ENCODE data around the gene ANGPTL8.

The ANGPTL8 gene

DNA sequence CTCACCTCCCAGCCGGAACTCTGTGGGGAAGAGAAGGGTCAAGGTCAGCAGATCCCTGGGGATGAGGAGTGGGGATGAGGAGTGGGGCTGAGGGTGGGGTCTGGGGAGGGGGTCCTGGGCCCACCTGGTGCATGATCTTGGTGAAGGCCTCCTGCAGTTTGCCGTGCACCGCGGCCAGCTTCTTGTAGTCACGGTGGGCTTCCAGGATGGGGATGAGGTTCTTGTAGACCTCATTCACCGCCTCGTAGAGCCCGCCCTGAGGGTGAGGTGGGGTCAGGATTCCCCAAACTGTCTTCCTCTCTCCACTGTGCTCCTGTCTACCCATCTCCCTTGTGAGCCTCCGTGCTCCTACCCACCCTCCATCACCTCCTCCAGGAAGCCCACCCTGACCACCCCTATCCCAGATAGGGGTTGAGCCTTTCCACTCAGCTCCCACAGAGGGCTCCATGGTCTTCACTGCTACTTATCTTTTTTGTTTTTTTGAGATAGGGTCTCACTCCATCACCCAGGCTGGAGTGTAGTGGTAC lies 35.3 kb upstream of the ANGPTL8 start:
- no peak for DNase-seq

DNA sequence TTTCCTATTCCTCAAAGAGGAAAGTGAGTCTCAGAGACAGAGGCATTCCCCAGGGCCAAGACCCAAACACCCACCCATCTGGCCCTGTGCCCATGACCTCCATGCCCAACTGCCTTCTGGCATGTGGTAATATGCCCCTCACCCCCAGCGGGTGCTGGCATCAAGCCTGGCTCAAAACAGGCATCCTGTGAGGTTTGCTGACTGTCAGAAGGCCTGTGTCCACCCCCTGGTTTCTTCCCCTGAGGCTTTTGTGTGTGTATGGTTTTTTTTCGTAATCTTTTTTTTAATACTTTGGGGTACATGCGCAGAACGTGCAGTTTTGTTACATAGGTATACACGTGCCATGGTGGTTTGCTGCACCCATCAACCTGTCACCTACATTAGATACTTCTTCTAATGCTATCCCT lies 34.5 kb upstream of the ANGPTL8 start:
- no peak for DNase-seq

- no peak for DNase-seq
Observed at GRCh38 chr19:11205939-11206570, 33.4 kb upstream of the ANGPTL8 start.

GRCh38 chr19:11208561-11209471 lies 30.6 kb upstream of the ANGPTL8 start:
- peak; percentile 27 for DNase-seq

DNA sequence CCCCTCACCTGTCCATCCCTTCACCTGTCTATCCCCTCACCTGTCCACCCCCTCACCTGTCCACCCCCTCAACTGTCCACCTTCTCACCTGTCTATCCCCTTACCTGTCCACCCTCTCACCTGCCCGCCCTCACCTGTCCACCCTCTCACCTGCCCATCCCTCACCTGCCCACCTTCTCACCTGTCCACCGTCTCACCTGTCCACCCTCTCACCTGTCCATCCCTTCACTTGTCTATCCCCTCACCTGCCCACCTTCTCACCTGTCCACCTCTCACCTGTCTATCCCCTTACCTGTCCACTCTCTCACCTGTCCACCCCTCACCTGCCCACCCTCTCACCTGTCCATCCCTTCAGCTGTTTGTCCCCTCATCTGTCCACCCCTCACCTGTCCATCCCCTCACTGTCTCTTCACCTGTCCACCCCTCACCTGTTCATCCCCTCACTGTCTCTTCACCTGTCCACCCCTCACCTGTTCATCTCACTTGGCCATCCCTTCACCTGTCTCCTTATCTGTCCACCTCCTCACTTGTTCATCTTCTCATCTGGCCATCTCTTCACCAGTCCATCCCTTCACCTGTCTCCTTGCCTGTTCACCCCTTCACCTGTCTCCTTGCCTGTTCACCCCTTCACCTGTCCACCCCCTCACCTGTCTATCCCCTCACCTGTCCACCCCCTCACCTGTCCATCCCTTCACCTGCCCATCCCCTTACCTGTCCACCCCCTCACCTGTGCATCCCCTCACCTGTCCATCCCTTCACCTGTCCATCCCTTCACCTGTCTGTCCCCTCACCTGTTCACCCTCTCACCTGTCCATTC lies 29.4 kb upstream of the ANGPTL8 start:
- no peak for DNase-seq

- DNase-seq, result no peak
Observed at GRCh38 chr19:11210656-11210928, 28.8 kb upstream of the ANGPTL8 start.

- DNase-seq, result no peak
Observed at GRCh38 chr19:11214387-11214786, 25.0 kb upstream of the ANGPTL8 start.

DNA sequence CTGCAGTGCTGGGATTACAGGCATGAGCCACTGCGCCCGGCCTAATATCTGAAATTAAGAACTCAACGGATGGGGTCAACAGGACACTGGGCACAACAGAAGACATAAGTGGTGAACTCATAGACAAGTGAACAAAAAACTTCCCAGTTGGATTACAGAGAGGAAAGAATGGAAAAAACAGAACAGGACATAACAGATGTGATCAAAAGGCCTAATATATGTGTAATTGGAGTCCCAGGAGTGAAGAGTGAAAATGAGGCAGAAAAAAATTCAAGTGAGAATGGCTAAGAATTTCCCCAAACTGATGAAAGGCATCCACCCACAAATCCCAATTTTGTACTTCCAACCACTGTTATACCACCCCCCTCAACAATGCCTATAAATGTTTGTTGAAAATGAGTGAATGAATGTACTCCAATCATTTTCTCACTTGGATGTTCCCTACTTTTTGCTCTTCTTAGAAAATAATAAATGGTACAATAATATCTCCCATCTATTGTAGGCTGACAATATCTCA lies 18.3 kb upstream of the ANGPTL8 start:
- DNase-seq, result no peak

GRCh38 chr19:11223200-11223599 lies 16.2 kb upstream of the ANGPTL8 start:
- DNase-seq, result no peak

DNA sequence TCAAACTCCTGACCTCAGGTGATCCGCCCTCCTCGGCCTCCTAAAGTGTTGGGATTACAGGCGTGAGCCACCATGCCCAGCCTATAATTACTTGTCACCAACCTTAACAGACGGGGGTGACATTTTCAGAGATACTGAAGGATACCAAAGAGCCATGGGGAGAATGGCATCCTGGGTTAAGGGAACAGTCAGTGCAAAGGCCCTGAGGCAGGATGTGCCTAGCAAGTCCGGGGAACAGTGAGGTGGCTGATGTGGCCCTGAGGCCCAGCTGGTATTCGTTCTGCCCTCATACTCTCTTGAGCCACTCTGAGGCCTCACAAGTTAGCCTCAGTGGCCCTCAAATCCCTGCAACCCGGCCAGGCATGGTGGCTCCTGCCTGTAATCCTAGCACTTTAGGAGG lies 15.0 kb upstream of the ANGPTL8 start:
- no peak for DNase-seq

DNA sequence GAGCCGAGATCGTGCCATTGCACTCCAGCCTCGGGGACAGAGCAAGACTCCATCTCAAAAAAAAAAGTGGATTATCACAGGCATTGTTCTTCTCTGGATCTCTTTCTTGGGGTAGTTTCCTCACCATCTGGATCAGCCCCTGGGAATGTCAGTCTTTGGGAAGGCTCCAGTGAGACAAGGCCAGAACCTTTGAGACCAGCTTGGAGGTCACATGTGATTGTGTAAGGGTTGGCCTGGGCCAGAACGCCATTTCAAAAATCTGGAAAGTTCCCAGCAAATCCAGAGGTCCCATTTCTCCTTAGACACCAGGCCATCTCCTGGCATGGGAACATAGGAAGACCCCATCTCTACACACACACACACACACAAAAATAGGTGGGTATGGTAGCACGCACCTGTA lies 14.2 kb upstream of the ANGPTL8 start:
- DNase-seq, result no peak

GRCh38 chr19:11225815-11226214 lies 13.6 kb upstream of the ANGPTL8 start:
- no peak for DNase-seq

DNA sequence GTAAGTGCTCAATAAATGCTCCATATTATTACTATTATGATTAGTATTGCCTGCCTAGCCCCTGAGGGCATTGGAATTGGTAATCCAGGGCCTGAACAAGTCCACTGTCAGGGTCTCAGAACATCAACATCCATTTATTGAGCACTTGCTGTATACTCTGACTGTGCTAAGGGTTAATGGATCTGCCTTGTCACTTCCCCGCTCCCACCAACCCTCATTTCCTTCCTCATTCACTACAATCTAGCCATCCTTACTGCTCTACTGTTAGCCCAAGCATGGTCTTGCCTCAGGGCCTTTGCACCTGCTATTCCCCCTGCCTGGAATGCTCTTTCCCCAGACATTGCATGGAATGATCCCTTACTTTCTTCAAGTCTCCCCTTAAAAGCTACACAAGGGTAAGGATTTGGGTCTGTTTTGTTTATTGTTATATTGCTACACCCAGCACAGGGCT lies 12.7 kb upstream of the ANGPTL8 start:
- DNase-seq, result no peak

DNA sequence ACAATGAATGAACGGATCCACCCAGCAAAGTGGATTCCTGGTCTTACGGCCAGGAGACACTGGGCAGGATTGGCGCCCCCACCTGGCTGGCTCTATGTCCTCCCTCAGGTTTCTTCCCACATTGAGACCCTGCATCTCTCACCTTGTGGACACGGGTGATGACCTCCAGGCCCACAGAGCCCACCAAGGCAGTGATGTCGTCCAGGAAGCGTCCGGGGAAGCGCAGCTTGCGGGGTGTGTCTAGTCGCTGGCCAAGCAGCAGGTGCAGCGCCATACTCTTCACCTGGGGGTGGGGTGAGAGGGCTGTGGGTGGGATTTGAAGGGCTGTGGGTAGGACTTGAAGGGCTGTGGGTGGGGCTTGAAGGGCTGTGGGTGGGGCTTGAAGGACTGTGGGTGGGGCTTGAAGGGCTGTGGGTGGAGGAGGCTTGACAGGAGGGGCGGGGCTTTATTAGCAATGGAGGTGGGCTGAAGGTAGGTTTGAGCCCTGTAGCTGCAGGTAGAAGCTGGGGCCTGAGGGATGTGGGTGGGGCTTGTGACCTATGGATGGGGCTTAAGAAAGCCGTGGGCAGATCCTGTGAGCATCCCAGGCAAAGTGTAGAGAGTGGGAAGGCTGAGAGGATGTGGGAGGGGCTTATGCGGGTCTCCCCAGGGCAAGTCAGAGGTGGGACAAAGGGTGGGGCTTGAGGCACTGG lies 12.1 kb upstream of the ANGPTL8 start:
- DNase-seq, result no peak

DNA sequence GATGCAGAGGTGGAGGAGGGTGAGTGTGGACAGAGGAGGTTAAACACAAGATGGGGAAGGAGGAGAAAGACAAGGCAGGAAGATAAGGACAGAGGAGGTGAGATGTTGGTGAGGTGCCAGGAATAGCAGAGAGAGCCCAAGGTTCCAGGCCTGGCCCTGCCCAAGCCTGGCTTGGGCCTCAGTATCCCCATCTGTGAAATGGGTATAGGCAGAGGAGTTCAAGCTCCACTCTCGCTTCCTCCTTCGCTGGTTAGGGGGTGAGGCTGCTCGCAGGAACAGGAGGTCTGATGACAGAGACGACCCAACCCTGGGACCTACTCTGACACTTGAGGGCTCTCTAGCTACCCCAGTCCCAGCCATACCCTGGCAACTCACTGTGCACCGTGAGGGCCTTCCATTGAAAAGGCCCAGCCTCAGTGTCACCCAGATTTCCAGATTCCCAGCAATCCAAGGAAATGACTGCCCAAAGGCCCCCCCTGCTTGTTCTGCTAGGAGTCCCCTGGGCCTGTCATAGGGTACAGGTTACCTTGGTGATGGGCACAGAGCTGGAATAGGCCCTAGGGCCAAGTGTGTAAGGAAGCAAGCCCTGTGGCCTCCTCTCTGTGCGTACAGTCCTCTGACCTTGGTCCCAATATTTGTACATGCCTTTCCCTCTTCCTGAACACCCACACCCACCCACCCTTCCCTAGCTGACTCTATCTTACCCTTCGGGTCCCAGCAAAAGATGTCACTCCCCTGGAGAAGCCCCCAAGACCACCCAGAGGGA lies 8.6 kb upstream of the ANGPTL8 start:
- no peak for DNase-seq

DNA sequence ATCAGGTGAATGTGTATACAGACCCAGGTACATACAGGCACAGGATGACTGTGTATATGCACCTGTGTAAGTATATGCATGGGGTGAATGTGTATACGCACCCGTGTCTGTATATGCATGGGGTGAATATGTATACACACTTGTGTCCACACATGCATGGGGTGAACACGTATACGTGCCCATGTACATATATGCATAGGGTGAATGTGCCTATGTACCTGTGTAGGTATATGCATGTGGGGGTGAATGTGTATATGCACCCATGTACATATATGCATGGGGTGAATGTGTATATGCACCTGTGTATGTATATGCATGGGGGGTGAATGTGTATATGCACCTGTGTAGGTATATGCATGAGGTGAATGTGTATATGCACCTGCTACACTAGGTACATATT lies 6.9 kb upstream of the ANGPTL8 start:
- DNase-seq, result no peak

DNA sequence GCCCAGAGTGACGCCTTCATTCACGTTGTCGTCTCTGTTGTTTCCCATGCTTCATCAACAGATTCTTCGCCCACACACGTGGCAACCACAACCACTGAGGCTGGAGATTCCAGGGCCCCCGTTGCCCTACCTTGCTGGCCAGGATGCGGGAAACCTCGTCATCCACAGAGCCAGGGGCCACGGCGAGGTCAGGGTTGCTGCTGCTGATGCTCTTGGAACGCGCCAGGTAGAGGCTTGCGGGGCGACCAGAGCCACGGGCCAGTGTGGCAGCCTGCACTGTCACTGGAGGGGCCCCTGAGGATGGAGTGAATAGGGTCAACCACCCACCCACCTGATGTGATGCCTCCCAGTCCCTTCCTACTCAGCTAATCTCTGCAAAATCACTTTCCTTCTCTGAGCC lies 6.3 kb upstream of the ANGPTL8 start:
- no peak for DNase-seq

DNA sequence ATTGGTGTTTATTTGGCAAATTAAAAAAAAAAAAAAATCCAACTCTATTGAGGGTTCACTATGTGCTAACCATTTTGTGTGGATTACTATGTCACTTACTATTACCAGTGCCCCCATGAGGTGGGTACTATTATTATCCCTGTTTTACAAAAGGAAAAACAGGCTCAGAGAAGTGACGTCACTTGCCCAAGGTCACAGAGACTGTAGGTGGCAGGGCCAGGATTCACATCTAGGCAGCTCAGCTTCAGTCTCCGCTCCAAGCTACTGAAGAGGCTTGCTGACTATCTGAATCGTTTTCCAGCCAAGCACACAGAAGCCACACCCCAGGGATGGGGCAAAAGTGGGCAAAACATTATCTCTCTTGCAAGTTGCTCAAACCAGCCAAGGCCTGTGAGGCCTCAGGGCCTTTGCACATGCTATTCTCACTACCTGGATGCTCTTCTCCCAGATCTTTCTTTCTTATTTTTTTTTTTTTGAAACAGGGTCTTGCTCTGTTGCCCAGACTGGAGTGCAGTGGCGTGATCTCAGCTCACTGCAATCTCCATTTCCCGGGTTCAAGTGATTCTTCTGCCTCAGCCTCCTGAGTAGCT lies 4.8 kb upstream of the ANGPTL8 start:
- no peak for DNase-seq

GRCh38 chr19:11236324-11237301 lies 2.8 kb upstream of the ANGPTL8 start:
- no peak for DNase-seq

- DNase-seq, result no peak
Observed at GRCh38 chr19:11237321-11237720, 2.1 kb upstream of the ANGPTL8 start.
